HG03064 (cell line): ENCODE data around the gene TIMM44.
"Not testable (repeated sequence)": the region's sequence is repeated elsewhere in the genome, so short reads cannot be mapped to it uniquely, and the experiment has no call there.

Experiments
- ATAC-seq: cut with Tn5 transposase; IDR thresholded peaks from one replicate; pipeline ENCODE4 v1.9.1; 2021; ENCODE audit warnings: low read depth; ENCODE audit not compliant: unreplicated experiment

TIMM44 gene

DNA sequence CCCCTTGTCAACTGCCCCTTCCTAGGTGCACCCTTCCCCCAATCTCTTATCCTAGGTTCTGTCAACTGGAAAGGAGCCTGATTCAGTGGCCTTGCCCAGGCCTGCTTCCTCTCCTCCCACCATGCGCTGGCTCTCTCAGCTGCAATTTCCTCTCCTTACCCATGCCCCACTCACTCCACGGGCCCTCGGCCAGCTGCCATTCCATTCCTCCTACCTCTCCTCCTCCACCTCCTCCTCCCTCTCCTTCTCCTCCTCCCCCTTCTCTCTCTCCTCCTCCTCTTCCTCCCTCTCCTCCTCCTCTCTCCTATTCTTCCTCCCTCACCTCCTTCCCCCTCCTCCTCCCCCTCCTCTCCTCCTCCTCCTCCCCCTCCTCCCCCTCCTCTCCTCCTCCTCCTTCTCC lies 9.6 kb upstream of the TIMM44 start:
- no peak for ATAC-seq

DNA sequence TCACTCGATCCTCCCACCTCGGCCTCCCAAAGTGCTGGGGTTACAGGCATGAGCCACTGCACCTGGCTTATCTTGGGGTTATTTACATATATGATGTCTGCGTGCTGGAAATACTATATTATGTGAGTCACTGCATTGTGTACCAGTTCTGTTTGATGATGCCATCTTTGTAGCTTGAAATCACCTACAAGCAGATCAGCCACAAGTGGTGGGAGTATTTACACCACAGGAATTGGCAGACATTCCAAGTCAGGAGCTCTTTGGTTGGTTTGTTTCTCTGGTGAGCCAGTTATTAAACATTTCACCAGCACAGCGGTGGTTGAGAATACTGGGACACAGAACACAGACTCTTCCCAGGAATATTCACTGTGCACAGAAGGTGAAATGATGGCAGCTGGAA lies 4.5 kb upstream of the TIMM44 start:
- no peak for ATAC-seq

DNA sequence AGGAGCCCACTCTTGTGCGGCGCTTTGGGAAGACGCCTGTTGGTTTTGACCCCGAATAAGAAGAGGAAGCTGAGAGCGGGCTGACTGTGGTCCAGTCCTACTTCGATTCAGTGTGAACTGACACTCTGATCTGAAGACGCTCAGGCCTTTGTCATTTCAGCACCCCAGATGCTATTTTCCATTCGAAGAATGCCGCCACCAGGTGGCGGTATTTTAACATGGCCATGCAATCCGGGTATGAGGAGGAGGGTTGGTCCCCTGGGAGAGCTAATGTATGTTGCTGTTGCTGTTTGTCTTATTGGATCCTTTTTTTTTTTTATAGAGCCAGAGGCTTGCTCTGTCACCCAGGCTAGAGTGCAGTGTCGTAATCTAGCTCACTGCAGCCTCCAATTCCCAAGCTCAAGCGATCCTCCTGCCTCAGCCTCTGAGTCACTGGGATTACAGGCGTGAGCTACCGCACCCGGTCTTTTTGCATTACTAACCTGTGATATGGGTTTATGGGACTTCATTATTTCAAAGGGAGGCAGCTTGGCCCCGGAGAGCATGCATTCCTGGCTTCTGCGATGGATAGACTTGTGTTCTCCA lies 803 bp upstream of the TIMM44 start:
- peak; percentile 34 for ATAC-seq

DNA sequence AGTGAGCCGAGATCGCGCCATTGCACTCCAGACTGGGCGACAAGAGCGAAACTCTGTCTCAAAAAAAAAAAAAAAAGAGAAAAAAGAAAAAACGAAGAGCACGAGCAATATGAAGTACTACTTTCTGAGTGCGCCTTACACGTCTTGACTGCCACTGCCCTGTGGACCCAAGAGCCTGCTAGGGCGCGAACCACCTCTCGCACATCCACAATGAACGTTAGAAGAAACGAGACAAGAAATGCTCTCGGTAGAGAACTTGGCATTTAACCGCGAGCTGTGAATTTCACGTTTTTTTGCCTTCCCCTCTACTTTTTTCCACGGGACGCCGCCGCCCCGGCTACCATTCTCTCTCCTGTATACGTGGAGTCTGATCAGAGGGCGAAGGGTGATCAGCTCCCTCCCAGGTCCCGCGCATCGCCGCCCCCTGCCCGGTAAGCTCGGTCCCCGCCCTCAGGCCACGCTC lies 454 bp downstream of the TIMM44 start:
- no peak for ATAC-seq

DNA sequence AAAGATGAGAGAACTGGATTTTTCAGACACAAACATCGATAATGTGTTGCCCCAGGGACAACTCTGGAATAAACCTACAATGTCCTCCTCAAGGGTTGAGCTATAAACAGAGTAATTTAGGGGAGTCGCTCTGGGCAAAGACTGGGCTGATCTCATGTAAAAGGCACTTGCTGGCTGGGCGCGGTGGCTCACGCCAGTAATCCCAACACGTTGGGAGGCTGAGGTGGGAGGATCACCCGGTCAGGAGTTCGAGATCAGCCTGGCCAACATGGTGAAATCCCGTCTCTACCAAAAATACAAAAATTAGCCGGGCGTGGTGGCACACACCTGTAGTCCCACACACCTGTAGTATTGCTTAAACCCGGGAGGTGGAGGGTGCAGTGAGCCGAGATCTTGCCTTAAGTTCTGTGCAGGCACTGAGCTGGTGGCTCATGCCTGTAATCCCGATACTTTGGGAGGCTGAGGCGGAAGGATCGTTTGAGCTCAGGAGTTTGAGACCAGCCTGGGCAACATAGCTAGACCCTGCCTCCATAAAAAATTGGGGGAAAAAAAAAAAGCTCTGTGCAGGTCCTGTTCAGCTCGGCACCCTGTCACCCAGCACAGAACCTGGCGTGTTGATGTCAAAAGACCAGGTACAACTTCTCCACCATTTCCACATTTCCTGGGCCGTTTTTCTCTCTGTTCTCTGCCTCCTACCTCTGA lies 1.4 kb downstream of the TIMM44 start:
- ATAC-seq, result no peak

DNA sequence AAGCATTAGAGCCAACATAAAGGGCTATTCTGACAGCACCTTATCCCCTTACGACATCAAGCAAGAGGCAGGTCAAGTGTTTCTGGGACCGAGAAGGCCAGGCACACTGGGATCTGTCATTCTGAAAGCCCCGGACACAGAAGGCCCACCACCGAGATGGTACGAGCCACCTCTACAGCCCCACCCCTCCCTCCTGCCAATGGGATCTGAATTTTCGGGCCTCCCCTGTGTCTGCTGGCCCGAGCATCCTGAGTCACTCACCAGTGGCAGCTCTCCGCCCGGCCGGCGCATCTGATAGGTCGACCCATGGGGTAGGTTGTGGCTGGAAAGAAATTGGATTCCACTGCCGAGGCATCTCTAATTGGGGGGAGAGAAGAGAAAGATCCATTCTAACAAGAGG lies 2.6 kb downstream of the TIMM44 start:
- ATAC-seq, result no peak

DNA sequence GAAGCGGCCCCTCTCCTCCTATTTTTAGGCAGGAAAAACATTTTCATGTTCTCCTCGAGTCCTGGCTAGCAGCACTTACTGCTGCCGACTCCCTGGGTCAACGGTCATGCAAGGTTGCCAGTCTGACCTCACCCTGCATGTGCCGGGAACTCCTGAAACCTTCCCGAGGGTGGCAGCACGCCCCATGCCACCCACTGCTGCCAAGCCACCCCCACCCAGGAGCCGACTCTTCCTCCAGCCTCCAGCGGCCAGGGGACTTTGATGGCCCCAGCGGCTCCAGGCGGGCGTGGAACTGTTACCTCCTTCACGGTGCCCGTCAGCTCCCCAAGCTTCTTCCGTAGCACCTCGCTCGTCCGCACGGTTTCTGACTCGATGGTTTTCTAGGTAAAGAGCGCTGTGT lies 8.7 kb downstream of the TIMM44 start:
- no peak for ATAC-seq

DNA sequence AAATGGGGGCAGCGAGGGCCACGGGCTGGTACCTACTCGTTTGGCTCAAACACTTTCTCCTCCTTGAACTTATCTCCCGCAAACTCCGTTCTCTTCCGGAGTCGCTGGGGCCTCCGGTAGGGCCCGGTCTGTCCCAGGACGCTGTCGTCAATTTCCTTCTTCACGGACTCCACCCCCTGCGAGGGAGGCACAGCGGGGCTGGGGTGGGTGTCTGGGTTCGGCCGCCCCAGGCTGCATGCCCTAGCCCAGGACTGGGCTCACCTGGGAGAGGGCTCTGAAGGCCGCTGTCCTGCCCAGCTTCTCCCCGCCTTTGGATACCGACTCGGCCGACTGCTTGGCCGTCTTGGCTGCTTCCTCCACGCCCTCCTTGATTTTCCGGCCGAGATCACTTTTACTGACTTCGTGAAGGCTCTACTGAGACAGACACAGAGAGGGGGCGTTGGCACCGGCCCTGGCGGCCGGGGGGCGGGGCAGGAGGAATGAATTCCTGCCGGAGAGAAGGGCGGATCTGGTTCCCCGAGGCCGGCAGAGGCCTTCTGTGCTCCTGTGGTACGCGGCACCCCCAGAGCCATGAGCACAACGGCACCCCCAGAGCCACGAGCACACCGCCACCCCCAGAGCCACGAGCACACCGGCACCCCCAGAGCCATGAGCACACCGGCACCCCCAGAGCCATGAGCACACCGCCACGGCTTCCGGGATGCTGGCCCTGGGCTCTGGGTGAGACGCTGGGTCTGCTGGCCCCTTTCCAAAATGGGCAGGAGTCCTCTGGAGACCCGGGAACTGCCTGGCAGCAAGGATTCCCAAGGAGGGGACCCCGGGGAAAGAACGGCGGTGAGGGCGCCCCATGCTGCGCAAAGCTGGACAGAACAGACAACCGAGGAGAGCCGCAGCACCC lies 9.4 kb downstream of the TIMM44 start:
- ATAC-seq, result no peak

DNA sequence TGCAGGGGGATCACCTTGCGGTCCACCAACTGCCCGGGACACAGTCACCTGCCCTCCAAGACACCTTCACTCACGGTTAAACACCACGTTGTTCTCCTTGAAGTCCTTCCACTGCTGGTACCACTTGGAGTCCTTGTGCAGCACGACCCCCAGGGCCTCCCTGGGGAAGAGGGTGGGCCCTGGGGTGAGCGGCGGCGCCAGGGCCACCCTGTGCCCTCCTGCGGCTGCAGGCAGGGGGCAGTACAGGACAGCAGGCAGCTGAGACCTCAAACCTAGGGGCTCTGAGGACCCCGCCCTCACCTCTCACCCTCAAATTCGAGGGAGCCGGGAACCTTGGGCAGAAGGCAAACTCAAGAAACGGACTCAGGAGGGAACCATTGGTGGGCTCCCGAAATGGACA lies 10.1 kb downstream of the TIMM44 start:
- no peak for ATAC-seq

DNA sequence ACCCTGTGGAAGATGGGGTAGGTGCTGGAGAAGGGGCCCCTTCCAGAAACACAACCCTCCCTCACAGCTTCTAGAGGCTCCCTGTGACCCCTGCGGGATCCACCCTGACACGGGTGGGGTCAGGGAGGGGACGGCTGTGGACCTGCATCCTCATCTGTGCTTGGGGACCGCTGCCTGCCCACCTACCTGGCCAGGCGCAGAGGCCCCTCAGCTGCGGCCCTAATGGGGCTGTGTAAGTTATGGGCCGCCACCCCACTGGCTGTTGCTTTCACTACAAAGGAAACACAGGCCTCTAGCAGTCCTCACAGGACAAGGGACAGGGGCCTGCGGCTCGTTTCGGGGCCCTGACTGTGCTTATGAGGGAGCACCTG lies 10.6 kb downstream of the TIMM44 start:
- ATAC-seq, result no peak

DNA sequence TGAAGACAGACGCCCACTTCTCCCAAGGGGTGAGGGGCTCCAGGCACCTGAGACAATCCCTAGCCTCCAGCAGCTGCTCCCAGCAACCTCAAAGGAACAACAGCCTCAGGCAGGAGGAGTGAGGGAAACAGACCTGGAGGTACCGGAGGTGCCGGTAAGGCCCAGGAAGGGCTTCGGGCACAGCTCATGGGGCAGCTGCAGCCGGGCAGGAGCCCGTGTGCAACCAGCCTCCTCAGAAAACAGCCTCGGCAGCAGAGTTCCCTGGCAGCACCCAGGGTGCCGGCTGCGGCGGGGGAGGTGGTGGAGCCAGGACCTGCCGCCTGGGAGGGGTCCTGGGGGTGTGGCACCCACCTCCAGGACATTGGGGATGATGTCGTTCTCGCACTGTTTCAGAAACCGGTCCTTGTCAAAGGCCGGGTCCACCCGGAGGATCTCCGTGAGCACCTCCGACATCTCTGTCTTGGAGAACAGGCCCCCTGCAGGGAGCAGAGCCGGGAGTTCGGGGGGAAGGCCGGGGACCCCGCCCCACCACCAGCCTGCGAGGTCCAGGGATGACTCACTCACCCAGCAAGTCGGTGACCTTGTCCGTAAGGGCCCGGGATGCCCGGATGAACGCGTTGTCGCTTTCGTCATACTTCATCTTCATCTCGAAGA lies 11.1 kb downstream of the TIMM44 start:
- no peak for ATAC-seq

DNA sequence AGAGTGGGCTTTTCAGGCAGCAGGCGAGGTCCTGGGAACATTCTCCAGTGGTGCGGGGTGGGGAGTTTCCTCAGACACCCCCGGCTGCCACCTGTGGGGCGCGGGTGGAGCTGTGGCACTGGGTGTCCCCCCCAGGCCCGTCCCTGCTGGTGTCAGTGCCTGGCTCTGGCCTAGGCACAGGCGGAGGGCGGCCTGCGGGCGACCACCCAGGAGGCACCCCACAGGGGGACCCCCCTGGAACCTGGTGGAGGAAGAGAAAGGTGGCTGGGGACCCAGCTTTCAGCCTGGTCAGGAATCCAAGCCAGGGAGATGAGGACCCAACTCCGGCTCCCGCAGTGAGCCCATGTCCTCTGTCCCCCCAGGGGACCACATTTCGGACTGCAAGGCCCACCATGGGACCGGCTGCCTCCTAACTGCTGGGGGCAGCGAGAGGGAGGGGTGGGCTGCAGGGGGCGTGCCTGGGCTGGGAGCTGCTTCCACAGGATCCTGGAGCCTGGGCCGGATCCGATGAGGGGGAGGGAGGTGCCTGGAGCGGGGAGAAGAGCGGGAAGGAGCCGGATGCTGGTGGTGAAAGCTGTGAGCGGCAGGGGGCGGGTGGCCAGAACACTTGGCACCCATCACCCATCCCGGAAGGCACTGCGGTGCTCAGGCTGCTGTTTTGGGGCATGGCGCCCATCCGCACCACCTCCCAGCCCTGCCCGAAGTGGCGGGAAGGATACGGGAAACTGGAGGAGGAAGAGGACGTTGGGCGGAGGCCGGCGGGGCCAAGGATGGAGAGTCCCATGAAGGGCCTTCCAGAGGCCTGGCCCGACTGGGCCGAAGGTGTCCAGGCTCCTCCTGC lies 12.0 kb downstream of the TIMM44 start:
- no peak for ATAC-seq

DNA sequence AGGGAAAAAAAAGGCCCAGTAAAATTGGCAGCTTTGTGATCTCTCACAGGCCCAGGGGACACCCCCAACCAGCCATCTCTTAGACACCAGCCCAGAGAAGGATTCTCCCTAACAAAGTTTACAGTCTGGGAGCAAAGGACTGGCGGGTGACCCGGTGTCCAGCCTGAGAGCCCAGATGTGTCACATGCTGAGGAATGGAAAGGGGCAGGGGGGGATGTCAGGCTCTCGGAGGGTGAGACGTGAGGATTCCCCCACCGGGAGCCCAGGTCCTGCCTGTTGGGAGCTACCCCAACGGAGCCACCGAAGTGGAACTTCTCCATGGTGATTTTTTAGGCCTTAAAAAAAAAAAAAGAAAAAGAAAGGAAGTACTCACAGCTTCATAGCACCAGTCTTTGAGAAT lies 12.7 kb downstream of the TIMM44 start:
- ATAC-seq, result no peak

DNA sequence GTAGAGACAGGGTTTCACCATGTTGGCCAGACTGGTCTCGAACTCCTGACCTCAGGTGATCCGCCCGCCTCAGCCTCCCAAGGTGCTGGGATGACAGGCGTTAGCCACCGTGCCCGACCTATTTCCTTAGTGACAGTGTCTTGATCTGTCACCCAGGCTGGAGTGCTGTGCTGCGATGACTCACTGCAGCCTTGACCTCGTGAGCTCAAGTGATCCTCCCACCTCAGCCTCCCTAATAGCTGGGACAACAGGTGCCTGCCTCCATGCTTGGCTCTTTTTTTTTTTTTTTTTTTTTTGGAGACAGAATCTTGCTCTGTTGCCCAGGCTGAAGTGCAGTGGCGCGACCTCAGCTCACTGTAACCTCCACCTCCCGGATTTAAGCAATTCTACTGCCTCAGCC lies 13.4 kb downstream of the TIMM44 start:
- not testable (repeated sequence) for ATAC-seq

DNA sequence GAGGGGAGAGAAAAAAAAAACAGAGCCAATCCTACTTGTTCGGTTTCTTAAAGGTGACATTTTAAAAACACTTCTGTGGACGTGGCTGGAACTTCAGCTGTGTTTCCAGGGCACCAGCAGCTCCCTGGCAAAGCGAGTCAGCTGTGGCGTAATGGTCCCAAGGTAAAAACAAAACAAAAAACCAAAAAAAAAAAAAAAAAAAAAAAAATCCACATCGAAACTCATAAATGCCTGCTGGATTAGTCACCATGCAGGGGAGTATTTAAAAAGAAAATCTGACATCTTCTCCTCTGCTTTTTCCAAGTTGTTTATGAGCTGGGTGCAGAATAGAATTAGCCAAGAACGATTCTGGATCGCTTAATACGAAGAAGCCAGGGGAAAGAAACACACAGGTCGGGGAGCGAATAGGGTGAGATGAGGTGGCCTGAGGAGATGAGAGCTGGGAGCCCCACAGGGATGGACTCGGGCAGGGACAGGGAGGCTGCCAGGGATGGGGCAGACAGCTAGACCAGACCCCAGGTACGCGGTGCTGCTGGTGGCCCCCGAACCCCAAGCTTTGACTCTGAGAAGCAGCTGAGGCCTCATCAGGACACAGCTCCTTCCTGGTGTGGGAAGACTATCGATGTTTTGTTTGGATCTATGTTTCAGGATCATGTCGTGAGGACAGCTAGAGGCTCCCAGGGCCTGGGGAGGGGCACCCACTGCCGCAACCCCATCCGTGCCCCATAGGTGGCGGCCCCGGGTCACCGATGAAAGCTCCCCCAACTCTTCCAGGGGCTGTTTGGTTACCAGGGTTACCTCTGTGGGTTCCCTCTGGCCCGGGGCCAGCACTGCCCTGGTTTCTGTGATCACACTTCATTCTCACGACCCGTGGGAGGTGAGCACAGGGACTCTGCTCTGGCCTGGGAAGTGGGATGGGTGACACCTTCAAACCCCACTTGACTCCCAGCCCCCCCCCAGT lies 14.4 kb downstream of the TIMM44 start:
- ATAC-seq, result no peak

DNA sequence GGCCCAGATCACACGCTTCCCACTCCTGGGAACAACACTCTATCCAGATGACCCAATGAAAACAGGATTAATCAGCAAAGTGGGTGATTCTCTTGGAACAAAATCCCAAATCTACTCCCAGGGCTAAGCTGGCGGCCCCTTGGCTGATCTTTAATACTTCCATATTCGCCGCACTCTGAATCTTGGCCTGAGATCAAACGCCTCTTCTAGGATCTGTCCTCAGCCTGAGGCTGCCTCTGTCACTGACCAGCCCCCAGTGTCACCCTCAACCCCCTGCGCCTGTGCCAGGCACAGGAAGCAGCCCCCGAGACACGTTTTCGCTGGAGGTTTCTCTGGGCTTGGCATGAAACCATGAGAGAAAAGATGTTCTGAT lies 15.1 kb downstream of the TIMM44 start:
- ATAC-seq, result no peak

DNA sequence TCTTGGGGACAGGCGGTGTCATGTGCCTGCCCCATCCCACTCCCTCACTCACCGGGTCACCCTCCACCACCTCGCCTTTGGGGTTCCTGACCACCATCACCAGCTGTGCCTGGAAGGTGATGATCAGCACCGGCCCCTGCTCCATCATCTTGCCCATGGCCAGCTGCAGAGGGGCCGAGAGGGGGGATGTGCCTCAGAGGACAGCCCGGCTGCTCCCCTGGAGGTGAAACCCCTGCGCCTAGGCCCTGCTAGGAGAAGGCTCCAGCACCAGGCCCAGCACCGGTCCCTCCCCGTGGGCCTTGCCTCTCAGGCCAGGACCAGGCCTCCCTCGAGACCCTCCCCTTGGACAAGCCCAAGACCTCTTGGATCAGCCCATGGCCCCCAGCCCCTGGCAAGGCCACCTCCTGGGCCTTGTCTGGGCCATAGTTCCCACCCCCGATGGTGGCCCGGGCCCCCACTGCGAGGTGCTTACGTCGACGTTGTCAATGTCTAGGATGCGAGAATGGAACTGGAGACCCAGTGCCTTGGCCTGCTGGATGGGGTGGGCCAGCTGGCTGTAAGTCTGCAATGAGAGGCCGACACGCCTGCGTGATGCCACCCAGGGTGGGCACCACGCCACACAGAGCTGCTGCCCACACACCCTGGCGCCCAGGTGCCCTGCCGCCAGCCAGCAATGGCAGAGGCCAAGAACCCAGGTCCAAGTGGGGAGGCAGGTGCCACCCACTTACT lies 15.7 kb downstream of the TIMM44 start:
- ATAC-seq, result no peak
